SK-N-SH (cell line): ENCODE data around the gene KIF6. TPM values are rescaled to one million over a fixed set of nuclear protein-coding genes. Genes with fewer than 3 reads are reported as not detected.

Source experiments
- CTCF ChIA-PET: fragments of 300-600, 350-600 bp; formaldehyde crosslinking; extraction: SDS; loops from one replicate; lab custom pipeline; 2021; lab: Yijun Ruan, JAX
- POLR2A ChIA-PET: fragments of 350-600 bp; sonication (Branson Sonifier 250); formaldehyde crosslinking; extraction: SDS; loops from one replicate; lab custom pipeline; 2020; ENCODE audit warnings: antibody characterized with exemption, inconsistent platforms; lab: Yijun Ruan, JAX
- DNase-seq: peaks from one replicate; pipeline ENCODE4 v3.0.0; 2012
- H2AFZ ChIP-seq: fragments of 200-600 bp; sonication (generic); 2 replicates; pipeline ENCODE4 v1.8.1; 2016; ENCODE audit warnings: antibody characterized with exemption, mild to moderate bottlenecking, low read depth
- H3F3A ChIP-seq: fragments of 200-600 bp; sonication (generic); replicated peaks from 2 replicates; pipeline ENCODE3; 2016; ENCODE audit warnings: antibody characterized with exemption, mild to moderate bottlenecking; ENCODE audit not compliant: insufficient read depth
- H3K27ac ChIP-seq, 2 experiments: fragments of 200-500 bp in 1 of 2; fragments of 200-600 bp in 1 of 2; sonication (Bioruptor generic) in 1 of 2; sonication (generic), shearing (Covaris generic) in 1 of 2; 2 replicates each; pipeline versions ENCODE4 v1.5.1 to v1.6.1; 2014 to 2016; ENCODE audit warnings: low read depth in 2 of 2, inconsistent platforms in 1 of 2, low read length in 1 of 2, mild to moderate bottlenecking in 1 of 2, mixed read lengths in 1 of 2
- H3K27me3 ChIP-seq: fragments of 200-600 bp; sonication (generic), shearing (Covaris generic); 2 replicates; pipeline ENCODE4 v1.6.1; 2016; ENCODE audit warnings: mixed run types; ENCODE audit not compliant: insufficient read depth
- H3K36me3 ChIP-seq, 2 experiments: fragments of 200-500 bp in 1 of 2; fragments of 200-600 bp in 1 of 2; sonication (Bioruptor generic) in 1 of 2; sonication (generic) in 1 of 2; replicated peaks in 1 of 2; 2 replicates each; pipeline versions ENCODE3 to v1.5.1; 2014 to 2016; ENCODE audit warnings: low read length in 1 of 2, mild to moderate bottlenecking in 1 of 2; ENCODE audit not compliant: insufficient read depth in 2 of 2, control insufficient read depth in 1 of 2
- H3K4me1 ChIP-seq, 2 experiments: fragments of 200-500 bp in 1 of 2; fragments of 200-600 bp in 1 of 2; sonication (Bioruptor generic) in 1 of 2; sonication (generic), shearing (Covaris generic) in 1 of 2; 2 replicates each; pipeline versions ENCODE4 v1.5.1 to v1.6.1; 2014 to 2016; ENCODE audit warnings: low read depth in 1 of 2, low read length in 1 of 2, mixed run types in 1 of 2; ENCODE audit not compliant: insufficient read depth in 2 of 2, control insufficient read depth in 1 of 2
- H3K4me2 ChIP-seq: fragments of 200-600 bp; sonication (generic), shearing (Covaris generic); 2 replicates; pipeline ENCODE4 v1.6.1; 2017; ENCODE audit warnings: mixed run types
- H3K4me3 ChIP-seq, 2 experiments: fragments of 200-500 bp in 1 of 2; fragments of 200-600 bp in 1 of 2; sonication (Bioruptor generic) in 1 of 2; sonication (generic), shearing (Covaris generic) in 1 of 2; 2 replicates each; pipeline versions ENCODE4 v1.5.1 to v1.8.1; 2014 to 2016; ENCODE audit warnings: low read depth in 2 of 2, inconsistent platforms in 1 of 2, low read length in 1 of 2, mild to moderate bottlenecking in 1 of 2, mixed read lengths in 1 of 2, moderate library complexity in 1 of 2
- H3K79me2 ChIP-seq: fragments of 200-600 bp; sonication (generic); 2 replicates; pipeline ENCODE4 v1.8.1; 2017; ENCODE audit warnings: mild to moderate bottlenecking; ENCODE audit not compliant: insufficient read depth
- H3K9ac ChIP-seq: fragments of 200-600 bp; sonication (generic); 2 replicates; pipeline ENCODE4 v1.6.1; 2017; ENCODE audit warnings: mixed run types
- H3K9me2 ChIP-seq: fragments of 200-600 bp; sonication (generic); 2 replicates; pipeline ENCODE4 v1.6.1; 2017; ENCODE audit warnings: mixed run types
- H3K9me3 ChIP-seq: fragments of 200-600 bp; sonication (generic); 2 replicates; pipeline ENCODE4 v1.6.1; 2017; ENCODE audit warnings: mixed run types, mild to moderate bottlenecking, moderate library complexity
- H4K20me1 ChIP-seq: fragments of 200-600 bp; sonication (generic); 2 replicates; pipeline ENCODE4 v1.6.1; 2017; ENCODE audit warnings: mild to moderate bottlenecking, mixed run types; ENCODE audit not compliant: insufficient read depth
- CHD2 ChIP-seq: fragments of 150-350 bp; IDR thresholded peaks from 2 replicates; pipeline ENCODE4 v1.6.1; 2018; ENCODE audit warnings: low read length; ENCODE audit not compliant: partially characterized antibody
- EZH2phosphoT487 ChIP-seq: fragments of 200-600 bp; sonication (generic); IDR thresholded peaks from 2 replicates; pipeline ENCODE4 v1.6.1; 2017; ENCODE audit warnings: low read depth, mixed run types, mild to moderate bottlenecking, antibody characterized with exemption, moderate library complexity, borderline replicate concordance
- FOXJ3 ChIP-seq: sonication (generic); formaldehyde crosslinking; IDR thresholded peaks from 2 replicates; pipeline ENCODE4 v1.5.1; 2020; ENCODE audit warnings: mild to moderate bottlenecking, missing genetic modification reagents
- GABPA ChIP-seq: IDR thresholded peaks from 2 replicates; pipeline ENCODE4 v1.4.0; 2012; ENCODE audit warnings: low read depth, mild to moderate bottlenecking
- JUND ChIP-seq: IDR thresholded peaks from 2 replicates; pipeline ENCODE4 v1.4.0; 2012
- MXI1 ChIP-seq: IDR thresholded peaks from 2 replicates; pipeline ENCODE4 v1.6.1; 2012; ENCODE audit warnings: mild to moderate bottlenecking, low read depth, low read length, improper control_type of control experiment
- RCOR1 ChIP-seq: fragments of 150-350 bp; IDR thresholded peaks from 2 replicates; pipeline ENCODE4 v1.6.1; 2017; ENCODE audit warnings: antibody characterized with exemption, low read length
- RFX5 ChIP-seq: IDR thresholded peaks from 2 replicates; pipeline ENCODE4 v1.6.1; 2012; ENCODE audit warnings: mild to moderate bottlenecking, improper control_type of control experiment, low read length
- RXRA ChIP-seq: IDR thresholded peaks from 2 replicates; pipeline ENCODE4 v1.4.0; 2012; ENCODE audit warnings: low read depth, mild to moderate bottlenecking, borderline replicate concordance
- SMC3 ChIP-seq: IDR thresholded peaks from 2 replicates; pipeline ENCODE4 v1.6.1; 2012; ENCODE audit warnings: low read depth, low read length, improper control_type of control experiment
- WGBS: methylation state at CpG from one replicate; pipeline ENCODE4 v1.1.6; 2017; ENCODE audit warnings: low lambda C conversion rate; 5-methylcytosine and 5-hydroxymethylcytosine counted together
- polyA plus RNA-seq, 3 experiments: library from polyadenylated mRNA; depleted of rRNA; stranded (reverse); fragments of >200 nt; gene quantifications; 2 replicates each; pipeline ENCODE4 v1.2.3, GENCODE V29; 2012
- TF ChIP-seq, protein P1 (sequence below): IDR thresholded peaks from 2 replicates; pipeline ENCODE4; 2012
- TF ChIP-seq, protein P2 (sequence below): fragments of 150-350 bp; IDR thresholded peaks from 2 replicates; pipeline ENCODE4 v1.6.1; 2017; ENCODE audit warnings: antibody characterized with exemption, low read length, low read depth, borderline replicate concordance
- TF ChIP-seq, protein P3 (sequence below): IDR thresholded peaks from 2 replicates; pipeline ENCODE4 v1.6.1; 2012; ENCODE audit warnings: mild to moderate bottlenecking, low read depth, low read length, moderate library complexity
- TF ChIP-seq, protein P4 (sequence below): fragments of 150-350 bp; IDR thresholded peaks from 2 replicates; pipeline ENCODE4 v1.6.1; 2016; ENCODE audit warnings: mild to moderate bottlenecking, low read depth, low read length

The KIF6 gene
- polyA plus RNA-seq, 1 of the 3 experiments (the other 2 are of a cell fraction), result 0.13 TPM

DNA sequence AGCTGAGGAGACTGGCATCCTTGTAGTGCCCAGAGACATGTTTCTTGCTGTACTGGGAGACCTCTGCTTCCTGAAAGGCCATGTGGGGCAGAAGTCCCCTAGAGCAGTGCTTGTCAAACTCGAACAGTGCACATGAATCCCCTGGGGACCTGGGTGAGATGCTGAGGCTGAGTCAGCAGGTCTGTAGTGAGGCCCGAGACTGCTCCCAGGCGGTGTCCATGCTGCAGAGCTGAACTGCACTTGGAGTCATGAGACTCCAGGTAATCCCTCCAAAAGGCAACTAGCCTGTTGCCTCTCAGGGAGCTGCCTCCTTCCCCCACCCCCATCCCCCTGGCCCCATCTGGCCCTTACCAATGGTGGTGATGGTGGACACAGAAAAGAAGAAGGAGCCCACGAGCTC is 414.7 kb downstream of the KIF6 start:
- Histone ChIP-seq H3K9me2 (no peaks in the 10 kb centered on the region), H3K79me2 (no peaks in the 10 kb centered on the region), H3K4me3 (no peak overlapping the region; a peak in 1 of 4 replicates), H3K4me2 (no peak overlapping the region), H3K9me3 (no peaks in the 10 kb centered on the region), H3K27ac (no peak overlapping the region), H4K20me1 (no peaks in the 10 kb centered on the region), H3K9ac (no peak overlapping the region), H3K4me1 (peaks cover 0 to 2% of the 10 kb centered on the region in 2 experiments; a peak in 1 of 4 replicates), H3K36me3 (no peaks in the 10 kb centered on the region), H2AFZ (no peak overlapping the region), H3F3A (no peaks in the 10 kb centered on the region), H3K27me3 (peaks cover 7% of the 10 kb centered on the region; the same call in 1 of the 2 replicates)
- WGBS, result 14% methylated on average over 1 of the region's 4 CpGs
- POLR2A ChIA-PET, result no interaction called here
- TF ChIP-seq GABPA, result no peak
- TF ChIP-seq, protein P1, sequence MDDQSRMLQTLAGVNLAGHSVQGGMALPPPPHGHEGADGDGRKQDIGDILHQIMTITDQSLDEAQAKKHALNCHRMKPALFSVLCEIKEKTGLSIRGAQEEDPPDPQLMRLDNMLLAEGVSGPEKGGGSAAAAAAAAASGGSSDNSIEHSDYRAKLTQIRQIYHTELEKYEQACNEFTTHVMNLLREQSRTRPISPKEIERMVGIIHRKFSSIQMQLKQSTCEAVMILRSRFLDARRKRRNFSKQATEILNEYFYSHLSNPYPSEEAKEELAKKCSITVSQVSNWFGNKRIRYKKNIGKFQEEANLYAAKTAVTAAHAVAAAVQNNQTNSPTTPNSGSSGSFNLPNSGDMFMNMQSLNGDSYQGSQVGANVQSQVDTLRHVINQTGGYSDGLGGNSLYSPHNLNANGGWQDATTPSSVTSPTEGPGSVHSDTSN, result no peak
- no peak for TF ChIP-seq MXI1
- no peak for TF ChIP-seq CHD2
- no peak for TF ChIP-seq SMC3
- no peak for TF ChIP-seq RFX5
- TF ChIP-seq, protein P2, sequence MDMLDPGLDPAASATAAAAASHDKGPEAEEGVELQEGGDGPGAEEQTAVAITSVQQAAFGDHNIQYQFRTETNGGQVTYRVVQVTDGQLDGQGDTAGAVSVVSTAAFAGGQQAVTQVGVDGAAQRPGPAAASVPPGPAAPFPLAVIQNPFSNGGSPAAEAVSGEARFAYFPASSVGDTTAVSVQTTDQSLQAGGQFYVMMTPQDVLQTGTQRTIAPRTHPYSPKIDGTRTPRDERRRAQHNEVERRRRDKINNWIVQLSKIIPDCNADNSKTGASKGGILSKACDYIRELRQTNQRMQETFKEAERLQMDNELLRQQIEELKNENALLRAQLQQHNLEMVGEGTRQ, result no peak
- TF ChIP-seq RCOR1, result no peak
- TF ChIP-seq, protein P3, sequence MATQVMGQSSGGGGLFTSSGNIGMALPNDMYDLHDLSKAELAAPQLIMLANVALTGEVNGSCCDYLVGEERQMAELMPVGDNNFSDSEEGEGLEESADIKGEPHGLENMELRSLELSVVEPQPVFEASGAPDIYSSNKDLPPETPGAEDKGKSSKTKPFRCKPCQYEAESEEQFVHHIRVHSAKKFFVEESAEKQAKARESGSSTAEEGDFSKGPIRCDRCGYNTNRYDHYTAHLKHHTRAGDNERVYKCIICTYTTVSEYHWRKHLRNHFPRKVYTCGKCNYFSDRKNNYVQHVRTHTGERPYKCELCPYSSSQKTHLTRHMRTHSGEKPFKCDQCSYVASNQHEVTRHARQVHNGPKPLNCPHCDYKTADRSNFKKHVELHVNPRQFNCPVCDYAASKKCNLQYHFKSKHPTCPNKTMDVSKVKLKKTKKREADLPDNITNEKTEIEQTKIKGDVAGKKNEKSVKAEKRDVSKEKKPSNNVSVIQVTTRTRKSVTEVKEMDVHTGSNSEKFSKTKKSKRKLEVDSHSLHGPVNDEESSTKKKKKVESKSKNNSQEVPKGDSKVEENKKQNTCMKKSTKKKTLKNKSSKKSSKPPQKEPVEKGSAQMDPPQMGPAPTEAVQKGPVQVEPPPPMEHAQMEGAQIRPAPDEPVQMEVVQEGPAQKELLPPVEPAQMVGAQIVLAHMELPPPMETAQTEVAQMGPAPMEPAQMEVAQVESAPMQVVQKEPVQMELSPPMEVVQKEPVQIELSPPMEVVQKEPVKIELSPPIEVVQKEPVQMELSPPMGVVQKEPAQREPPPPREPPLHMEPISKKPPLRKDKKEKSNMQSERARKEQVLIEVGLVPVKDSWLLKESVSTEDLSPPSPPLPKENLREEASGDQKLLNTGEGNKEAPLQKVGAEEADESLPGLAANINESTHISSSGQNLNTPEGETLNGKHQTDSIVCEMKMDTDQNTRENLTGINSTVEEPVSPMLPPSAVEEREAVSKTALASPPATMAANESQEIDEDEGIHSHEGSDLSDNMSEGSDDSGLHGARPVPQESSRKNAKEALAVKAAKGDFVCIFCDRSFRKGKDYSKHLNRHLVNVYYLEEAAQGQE, result no peak
- TF ChIP-seq, protein P4, sequence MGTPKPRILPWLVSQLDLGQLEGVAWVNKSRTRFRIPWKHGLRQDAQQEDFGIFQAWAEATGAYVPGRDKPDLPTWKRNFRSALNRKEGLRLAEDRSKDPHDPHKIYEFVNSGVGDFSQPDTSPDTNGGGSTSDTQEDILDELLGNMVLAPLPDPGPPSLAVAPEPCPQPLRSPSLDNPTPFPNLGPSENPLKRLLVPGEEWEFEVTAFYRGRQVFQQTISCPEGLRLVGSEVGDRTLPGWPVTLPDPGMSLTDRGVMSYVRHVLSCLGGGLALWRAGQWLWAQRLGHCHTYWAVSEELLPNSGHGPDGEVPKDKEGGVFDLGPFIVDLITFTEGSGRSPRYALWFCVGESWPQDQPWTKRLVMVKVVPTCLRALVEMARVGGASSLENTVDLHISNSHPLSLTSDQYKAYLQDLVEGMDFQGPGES, result no peak
- TF ChIP-seq FOXJ3, result no peak
- TF ChIP-seq EZH2phosphoT487, result no peak
- TF ChIP-seq RXRA, result no peak
- TF ChIP-seq JUND, result no peak
- no peak for DNase-seq
- CTCF ChIA-PET, result interaction anchor here (0.6 to 16.6 kb wide), 31 partner anchors 8 to 589 kb away, joined by 3 to 457 read pairs (median 4); partner anchors contain the start of gene KCNK16
